Pancreas (tissue), 10 donors: ENCODE data around the gene ST6GALNAC3. TPM values are rescaled to one million over a fixed set of nuclear protein-coding genes. Genes with fewer than 3 reads are reported as not detected.

Experiments
- ATAC-seq, 4 donors: fragments of 200-7000 bp; cut with Tn5 transposase; one replicate each; pipeline versions ENCODE4 v1.8.0 to v1.9.1; 2020; ENCODE audit warnings: mild to moderate bottlenecking in 4 of 4, moderate library complexity in 4 of 4
- DNase-seq, 6 donors: peaks; one replicate each; pipeline ENCODE4 v3.0.0-alpha.2; 2020
- FAIRE-seq: peaks from 2 replicates; lab custom pipeline; 2012; peaks lifted over from hg19 to GRCh38; lab: Jason Lieb, UNC
- H3K27ac ChIP-seq, 4 donors: fragments of 200-600 bp; sonication (generic); 1 replicate in 3 of 4; 2 replicates in 1 of 4; pipeline versions ENCODE4 v1.5.0 to v1.8.0; 2020
- H3K27me3 ChIP-seq, 4 donors: fragments of 200-600 bp; one replicate each; pipeline ENCODE4 v1.8.0; 2021
- H3K36me3 ChIP-seq, 3 donors: fragments of 200-600 bp; sonication (generic) in 1 of 3; one replicate each; pipeline versions ENCODE4 v1.5.0 to v1.8.0; 2020 to 2021
- H3K4me1 ChIP-seq, 3 donors: fragments of 200-600 bp; one replicate each; pipeline ENCODE4 v1.8.0; 2021
- H3K4me3 ChIP-seq, 4 donors: fragments of 200-600 bp; sonication (generic) in 2 of 4; one replicate each; pipeline versions ENCODE4 v1.5.0 to v1.8.0; 2020 to 2021
- H3K9me3 ChIP-seq, 4 donors: fragments of 200-600 bp; one replicate each; pipeline ENCODE4 v1.8.0; 2021
- CTCF ChIP-seq, 4 donors: fragments of 200-600 bp; sonication (generic) in 3 of 4; IDR thresholded peaks; one replicate each; pipeline versions ENCODE4 v1.5.0 to v1.8.0; 2021; ENCODE audit warnings: antibody characterized with exemption in 4 of 4
- WGBS, 2 donors: extraction: QIAGEN DNeasy Blood & Tissue Kit; methylation state at CpG; one replicate each; pipeline ENCODE4 v1.1.7; 2013; 5-methylcytosine and 5-hydroxymethylcytosine counted together
- intact Hi-C, 3 donors: fragments of 100-400 bp; cut with DNase I; formaldehyde crosslinking; loops; one replicate each; pipeline versions ENCODE4 v1.11.1 to v1.14.2; 2022
- polyA plus RNA-seq, 2 donors: library from polyadenylated mRNA; stranded (reverse); fragments of 200-250 nt; gene quantifications; one replicate each; pipeline ENCODE4 v1.2.3, GENCODE V29; 2013
- total RNA-seq, 6 donors: library from RNA; stranded (reverse); fragmentation: NEBNext Ultra II Directional in 4 of 6; extraction: Animal tissue kit (Norgen Biotek cat#: 25700) in 4 of 6; gene quantifications; one replicate each; pipeline versions ENCODE4 v1.2.1 to v1.2.4, GENCODE V29; 2021 to 2023
- donor health status: healthy with polysubstance abuse.
- donor health status: DM: no; HTN: no; CAD: no; lungs with moderate emphysema.
- donor health status: DM: no; HTN: no; CAD: no.
- donor health status: control.
- donor health status: control.
- donor health status: Bipolar disorder and iron deficiency.
- donor health status: DM: yes; HTN: yes; CAD: no.
- donor health status: DM: no; HTN: no; CAD: no.
- donor health status: DM: no; HTN: no; CAD: no.
- donor health status: DM: yes; HTN: yes; CAD: no.

The ST6GALNAC3 gene
- total and polyA plus RNA-seq, 8 donors: 0.35 to 2.0 (median 0.80) TPM

DNA sequence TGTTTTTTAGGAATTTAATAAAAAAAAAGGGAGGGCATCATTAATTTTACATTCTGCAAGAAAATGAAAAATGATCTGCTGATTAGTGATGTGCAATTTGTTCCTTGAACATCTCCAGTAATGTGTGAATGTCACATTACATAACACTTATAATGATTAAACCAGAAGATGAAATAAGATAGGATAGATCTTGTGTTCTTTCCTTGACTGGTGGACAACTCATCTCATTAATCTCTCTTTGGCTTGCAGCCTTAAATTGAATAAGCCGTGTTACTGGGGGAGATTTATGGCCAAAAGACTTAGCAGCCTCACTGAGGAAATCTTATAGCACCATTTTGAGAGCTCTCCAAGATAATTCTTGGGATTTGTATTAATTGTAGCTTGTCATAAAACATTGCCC, 217.2 kb downstream of the ST6GALNAC3 start:
- no peaks in the 10 kb centered on the region for H3K9me3 ChIP-seq
- ATAC-seq (no peak), FAIRE-seq (no peak), DNase-seq (no peak)
- no peak overlapping the region for H3K4me3 ChIP-seq
- H3K27ac ChIP-seq: no peak overlapping the region
- no peak for TF ChIP-seq CTCF (IDR thresholded peaks at IDR 0.05)
- WGBS, 2 donors: 41 to 71% methylated on average over 1 of the region's 1 CpG
- intact Hi-C loops: no loop called here
- no peaks in the 10 kb centered on the region for H3K36me3 ChIP-seq
- no peaks in the 10 kb centered on the region for H3K4me1 ChIP-seq
- no peaks in the 10 kb centered on the region for H3K27me3 ChIP-seq

DNA sequence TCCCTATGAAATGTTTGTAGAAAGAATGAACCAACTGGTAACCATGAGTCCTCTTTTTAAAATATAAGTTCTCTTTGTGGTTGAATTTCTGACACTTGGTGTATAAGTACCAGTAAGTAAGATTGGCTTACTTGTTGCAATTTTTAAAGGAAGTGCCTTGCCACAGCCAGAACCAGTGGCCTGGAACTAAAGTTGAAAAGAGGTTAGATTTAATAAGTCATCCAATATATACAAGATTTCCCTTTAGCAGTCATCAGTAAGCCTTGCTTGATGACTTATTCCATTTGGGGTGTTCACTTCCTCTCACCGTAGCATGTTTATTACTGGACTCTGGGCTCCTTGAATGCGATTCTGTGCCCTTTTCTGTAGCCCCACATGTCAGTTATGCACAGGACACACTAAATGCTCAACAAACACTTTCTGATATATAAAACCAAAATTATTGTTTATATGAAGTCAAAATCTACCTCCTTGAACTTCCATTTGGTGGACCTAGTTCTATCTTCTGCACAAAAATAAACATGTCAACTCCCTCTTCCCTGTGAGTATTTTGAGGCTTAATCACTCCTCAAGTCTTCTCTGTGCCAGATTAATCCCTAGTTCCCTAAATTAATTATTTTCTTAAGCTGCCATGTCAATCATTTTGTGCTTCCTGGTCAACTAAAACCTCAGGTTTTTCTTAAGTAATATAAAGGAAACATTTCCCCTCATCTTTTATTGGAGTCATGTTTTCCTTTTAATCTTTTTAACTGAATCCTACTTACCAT, 218.1 kb downstream of the ST6GALNAC3 start:
- Histone ChIP-seq H3K4me3 (no peak overlapping the region), H3K27ac (no peak overlapping the region), H3K9me3 (no peaks in the 10 kb centered on the region), H3K4me1 (no peaks in the 10 kb centered on the region), H3K27me3 (no peaks in the 10 kb centered on the region), H3K36me3 (no peaks in the 10 kb centered on the region)
- no peak for DNase-seq
- 78 to 87% methylated on average over 2 of the region's 2 CpGs for WGBS, 2 donors
- no peak for TF ChIP-seq CTCF (IDR thresholded peaks at IDR 0.05)
- intact Hi-C loops: no loop called here
- no peak for FAIRE-seq
- no peak for ATAC-seq

GRCh38 chr1:76293831-76294230, 219.3 kb downstream of the ST6GALNAC3 start:
- no peaks in the 10 kb centered on the region for H3K9me3 ChIP-seq
- no peaks in the 10 kb centered on the region for H3K4me1 ChIP-seq
- H3K36me3 ChIP-seq: no peaks in the 10 kb centered on the region
- DNase-seq: no peak
- WGBS, 2 donors: 25 to 32% methylated on average over 4 of the region's 4 CpGs
- no peak overlapping the region for H3K4me3 ChIP-seq
- intact Hi-C loops: no loop called here
- no peak for FAIRE-seq
- ATAC-seq: no peak
- no peaks in the 10 kb centered on the region for H3K27me3 ChIP-seq
- H3K27ac ChIP-seq: no peak overlapping the region
- TF ChIP-seq CTCF (IDR thresholded peaks at IDR 0.05): no peak

- Histone ChIP-seq H3K27ac (no peak overlapping the region), H3K9me3 (no peaks in the 10 kb centered on the region), H3K36me3 (no peaks in the 10 kb centered on the region), H3K4me3 (no peak overlapping the region), H3K27me3 (no peaks in the 10 kb centered on the region), H3K4me1 (no peaks in the 10 kb centered on the region)
- 62 to 65% methylated on average over 5 of the region's 5 CpGs for WGBS, 2 donors
- no peak for TF ChIP-seq CTCF (IDR thresholded peaks at IDR 0.05)
- FAIRE-seq (no peak), ATAC-seq (no peak), DNase-seq (no peak)
- intact Hi-C loops: no loop called here
These were observed 220.1 kb downstream of the ST6GALNAC3 start for GRCh38 chr1:76294482-76295194.

GRCh38 chr1:76298399-76298798, 223.9 kb downstream of the ST6GALNAC3 start:
- no peaks in the 10 kb centered on the region for H3K4me1 ChIP-seq
- H3K36me3 ChIP-seq: no peaks in the 10 kb centered on the region
- 31 to 34% methylated on average over 4 of the region's 4 CpGs for whole genome bisulfite sequencing, 2 donors
- no peak for ATAC-seq
- intact Hi-C loops: no loop called here
- no peak for FAIRE-seq
- no peaks in the 10 kb centered on the region for H3K27me3 ChIP-seq
- DNase-seq: no peak
- H3K4me3 ChIP-seq: no peak overlapping the region
- H3K9me3 ChIP-seq: no peaks in the 10 kb centered on the region
- no peak for TF ChIP-seq CTCF (IDR thresholded peaks at IDR 0.05)
- no peak overlapping the region for H3K27ac ChIP-seq
